NB4 (cell line): Measurements from ENCODE around the gene TMEM80.

ENCODE experiments used
- POLR2A ChIP-seq: IDR thresholded peaks from 2 replicates; pipeline ENCODE4 v1.6.1; 2011; ENCODE audit warnings: mild to moderate bottlenecking; ENCODE audit not compliant: insufficient read length; ENCODE audit errors: extremely low read depth
- TF ChIP-seq, protein P1 (sequence below): IDR thresholded peaks from one replicate; pipeline ENCODE4 v1.5.1; 2012; ENCODE audit warnings: low read depth, low read length
- TF ChIP-seq, protein P2 (sequence below): IDR thresholded peaks from 2 replicates; pipeline ENCODE4 v1.6.1; 2011; ENCODE audit warnings: low read depth, low read length

DNA sequence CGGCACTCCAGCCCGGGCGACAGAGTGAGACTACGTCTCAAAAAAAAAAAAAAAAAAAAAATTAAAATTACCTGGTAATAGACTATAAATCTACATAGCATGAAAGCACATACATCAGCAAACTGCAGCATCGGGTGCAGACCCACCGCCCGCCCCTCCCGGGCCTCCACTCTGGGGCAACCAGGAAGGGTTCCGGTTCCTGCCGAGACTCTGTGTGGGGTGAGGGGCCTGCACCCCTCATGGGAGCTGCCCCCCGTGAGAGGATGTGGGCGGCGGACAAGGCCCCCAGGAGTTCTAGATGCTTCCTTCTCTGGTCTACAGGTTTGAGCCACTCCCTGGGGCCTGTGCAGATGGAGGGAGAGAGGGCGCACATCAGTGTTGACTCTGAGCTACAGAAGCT, 49.4 kb upstream of the TMEM80 start:
- no peak for TF ChIP-seq POLR2A
- TF ChIP-seq, protein P1, sequence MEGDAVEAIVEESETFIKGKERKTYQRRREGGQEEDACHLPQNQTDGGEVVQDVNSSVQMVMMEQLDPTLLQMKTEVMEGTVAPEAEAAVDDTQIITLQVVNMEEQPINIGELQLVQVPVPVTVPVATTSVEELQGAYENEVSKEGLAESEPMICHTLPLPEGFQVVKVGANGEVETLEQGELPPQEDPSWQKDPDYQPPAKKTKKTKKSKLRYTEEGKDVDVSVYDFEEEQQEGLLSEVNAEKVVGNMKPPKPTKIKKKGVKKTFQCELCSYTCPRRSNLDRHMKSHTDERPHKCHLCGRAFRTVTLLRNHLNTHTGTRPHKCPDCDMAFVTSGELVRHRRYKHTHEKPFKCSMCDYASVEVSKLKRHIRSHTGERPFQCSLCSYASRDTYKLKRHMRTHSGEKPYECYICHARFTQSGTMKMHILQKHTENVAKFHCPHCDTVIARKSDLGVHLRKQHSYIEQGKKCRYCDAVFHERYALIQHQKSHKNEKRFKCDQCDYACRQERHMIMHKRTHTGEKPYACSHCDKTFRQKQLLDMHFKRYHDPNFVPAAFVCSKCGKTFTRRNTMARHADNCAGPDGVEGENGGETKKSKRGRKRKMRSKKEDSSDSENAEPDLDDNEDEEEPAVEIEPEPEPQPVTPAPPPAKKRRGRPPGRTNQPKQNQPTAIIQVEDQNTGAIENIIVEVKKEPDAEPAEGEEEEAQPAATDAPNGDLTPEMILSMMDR: no peak
- TF ChIP-seq, protein P2, sequence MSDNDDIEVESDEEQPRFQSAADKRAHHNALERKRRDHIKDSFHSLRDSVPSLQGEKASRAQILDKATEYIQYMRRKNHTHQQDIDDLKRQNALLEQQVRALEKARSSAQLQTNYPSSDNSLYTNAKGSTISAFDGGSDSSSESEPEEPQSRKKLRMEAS: no peak
